Erythroblast (primary cell): ENCODE data around the gene SPTBN1.

Source experiments
- DNase-seq, 2 experiments: peaks; one replicate each; lab custom pipeline; 2025; lab: John Stamatoyannopoulos, UW
- GATA1 ChIP-seq: IDR thresholded peaks from 2 replicates; pipeline ENCODE4 v1.6.1; 2011; ENCODE audit warnings: low read depth, mild to moderate bottlenecking, control low read depth, low read length, moderate library complexity
- POLR2A ChIP-seq: IDR thresholded peaks from 2 replicates; pipeline ENCODE4 v1.6.1; 2011; ENCODE audit warnings: mild to moderate bottlenecking, low read length

SPTBN1 gene

DNA sequence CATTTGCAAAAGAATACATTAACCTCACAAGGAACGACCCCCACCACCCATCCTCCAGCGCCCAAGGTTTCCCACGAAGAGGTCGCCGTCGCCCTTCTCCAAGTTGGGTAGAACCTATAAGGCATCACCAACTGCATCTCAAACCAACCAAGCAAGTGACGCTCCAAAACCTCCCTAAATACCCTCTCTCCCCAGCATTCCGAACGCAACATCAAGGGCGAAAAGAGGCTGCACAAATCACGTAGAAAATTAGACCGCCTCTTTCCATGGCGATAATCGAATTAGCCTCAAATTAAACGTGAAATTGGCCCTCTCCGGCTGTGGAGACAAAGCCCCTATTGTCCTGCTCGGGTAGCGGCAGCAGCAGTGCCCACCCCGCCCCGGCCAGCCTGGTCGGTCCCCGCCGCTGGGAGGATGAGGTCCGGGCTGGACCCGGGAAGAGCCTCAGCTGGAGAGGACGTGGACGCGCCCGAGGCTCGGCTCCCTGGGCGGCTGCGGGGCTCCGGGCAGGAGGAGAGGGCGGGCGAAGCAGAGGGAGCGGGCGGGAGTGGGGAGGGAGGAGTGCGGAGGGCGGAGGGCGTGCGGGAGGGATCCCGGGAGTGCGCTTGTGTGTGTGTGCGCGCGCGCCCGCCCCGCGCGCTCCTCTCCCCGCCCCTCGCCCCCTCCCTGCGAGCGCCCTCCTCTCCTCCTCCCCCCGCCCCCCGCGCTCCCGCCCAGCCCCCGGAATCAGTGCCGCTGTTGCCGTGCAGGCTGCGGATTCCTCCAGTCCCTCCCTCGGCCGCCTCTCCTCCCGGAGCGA is at the start of gene SPTBN1:
TSS of gene SPTBN1 (plus strand) at position 765 of the 799 bp plus-strand sequence. CDS start 70,092 bp downstream, outside the sequence.
- DNase-seq, result peak; percentile 10 to 22
- no peak for TF ChIP-seq POLR2A
- TF ChIP-seq GATA1, result no peak

DNA sequence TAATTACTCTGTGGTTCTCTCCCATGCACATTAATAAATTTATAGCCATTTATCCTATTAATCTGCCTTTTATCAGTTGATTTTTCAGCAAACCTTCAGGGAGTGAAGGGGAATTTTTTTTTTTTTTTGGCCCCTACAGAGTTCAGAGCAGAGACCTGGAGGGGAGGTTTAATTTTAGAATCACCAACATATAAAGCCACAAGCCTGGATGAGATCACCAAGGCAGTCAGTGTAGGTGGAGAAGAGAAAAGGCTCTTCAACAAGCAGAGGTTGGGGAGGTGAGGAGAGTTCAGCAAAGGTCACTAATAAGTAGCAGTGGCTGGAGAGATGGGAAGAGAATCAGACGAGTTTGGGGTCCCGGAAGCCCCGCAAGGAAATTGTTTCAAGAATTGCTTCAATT is 48.4 kb upstream of the SPTBN1 start:
- TF ChIP-seq POLR2A, result no peak
- no peak for TF ChIP-seq GATA1
- no peak for DNase-seq

- no peak for TF ChIP-seq POLR2A
- TF ChIP-seq GATA1, result no peak
These were observed 47.8 kb upstream of the SPTBN1 start for GRCh38 chr2:54408288-54408687.

GRCh38 chr2:54409752-54410151 is 46.4 kb upstream of the SPTBN1 start:
- DNase-seq, result no peak
- no peak for TF ChIP-seq POLR2A
- TF ChIP-seq GATA1, result no peak

More at GRCh38 chr2:54408288-54408687, 47.8 kb upstream of the SPTBN1 start:
- DNase-seq, result no peak

DNA sequence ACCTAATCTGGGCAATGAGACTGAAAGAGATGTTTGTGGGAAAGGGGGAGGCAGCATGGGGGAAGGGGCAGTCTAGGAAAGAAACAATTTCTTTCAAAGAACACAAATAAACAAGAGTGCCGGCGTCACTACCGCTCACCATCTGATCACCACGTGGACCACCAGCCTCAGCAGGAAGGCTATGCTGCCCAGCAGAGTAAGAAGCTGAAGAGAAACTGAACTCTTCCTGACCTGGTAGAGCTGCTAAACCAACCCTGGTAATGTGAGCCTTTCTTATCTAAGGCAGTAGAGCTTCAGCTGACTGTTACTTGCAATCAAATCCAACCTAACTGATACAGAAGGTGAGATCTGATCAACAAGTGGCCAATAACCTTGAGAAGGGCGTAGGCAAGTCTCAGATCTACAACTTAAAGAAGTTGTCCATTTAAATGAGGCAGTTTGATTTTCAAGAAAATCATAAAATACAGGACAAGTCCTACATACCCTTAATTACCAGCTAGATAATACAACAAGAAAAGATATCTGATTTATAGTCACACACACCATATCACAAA is 44.2 kb upstream of the SPTBN1 start:
- no peak for DNase-seq

DNA sequence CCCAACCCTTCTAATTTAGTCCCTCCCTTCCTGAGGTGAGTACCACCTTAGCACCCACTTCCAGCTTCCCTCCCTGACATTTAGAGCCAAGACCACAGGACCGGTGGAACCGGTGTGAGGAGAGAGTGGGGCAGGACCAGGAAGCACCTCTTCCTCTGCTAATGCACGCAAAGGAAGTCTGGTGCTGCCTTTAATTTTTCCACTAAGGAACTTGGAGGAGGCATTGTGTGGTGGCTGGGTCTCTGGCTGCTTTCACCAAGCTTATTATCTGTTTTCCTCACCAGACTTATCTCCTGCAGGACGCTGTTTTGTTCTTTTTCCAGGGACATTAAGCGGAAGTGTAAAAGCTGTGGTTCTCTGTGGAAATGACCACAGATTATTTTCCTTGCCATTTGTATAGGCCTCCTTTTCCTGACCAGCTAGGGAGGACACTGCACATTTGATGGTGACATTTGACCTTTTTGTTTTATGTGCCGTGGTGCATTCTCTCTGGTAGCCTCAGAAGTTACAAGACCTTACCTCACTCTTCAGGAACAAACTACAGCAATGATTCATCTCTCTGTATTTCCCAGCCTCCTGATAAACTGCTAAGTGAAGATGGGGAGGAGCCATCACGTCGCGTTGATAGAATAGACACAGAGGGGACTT is 39.8 kb upstream of the SPTBN1 start:
- TF ChIP-seq GATA1 (no peak), POLR2A (no peak)
- no peak for DNase-seq

More for the DNA sequence above, 44.2 kb upstream of the SPTBN1 start:
- no peak for TF ChIP-seq POLR2A
- TF ChIP-seq GATA1, result no peak

GRCh38 chr2:54416938-54417337 is 39.2 kb upstream of the SPTBN1 start:
- TF ChIP-seq GATA1, result no peak
- TF ChIP-seq POLR2A, result no peak
- no peak for DNase-seq

DNA sequence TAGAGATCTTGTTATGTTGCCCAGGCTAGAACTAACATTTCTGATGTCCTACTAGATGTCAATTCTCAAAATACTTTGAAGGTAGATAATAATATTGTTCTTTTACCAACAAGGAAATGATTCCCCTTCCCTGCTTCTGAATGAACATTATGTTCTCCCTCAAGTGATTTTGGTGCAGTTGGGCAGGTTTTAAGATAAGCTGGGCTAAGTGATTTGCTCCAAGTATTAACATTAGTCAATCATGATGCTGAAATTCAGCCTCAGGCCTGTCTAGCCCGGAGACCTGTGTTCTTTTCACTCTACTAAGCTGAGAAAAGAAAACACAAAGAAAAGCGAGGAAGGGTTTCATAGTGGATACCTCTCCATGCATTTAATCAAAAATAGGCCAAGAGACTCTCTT is 38.5 kb upstream of the SPTBN1 start:
- DNase-seq, result no peak
- TF ChIP-seq POLR2A, result no peak
- no peak for TF ChIP-seq GATA1

GRCh38 chr2:54419388-54419787 is 36.7 kb upstream of the SPTBN1 start:
- TF ChIP-seq GATA1 (no peak), POLR2A (no peak)
- DNase-seq, result no peak

- DNase-seq, result no peak
- TF ChIP-seq POLR2A, result no peak
- no peak for TF ChIP-seq GATA1
These were observed 36.1 kb upstream of the SPTBN1 start for GRCh38 chr2:54419855-54420523.

GRCh38 chr2:54420524-54421172 is 35.5 kb upstream of the SPTBN1 start:
- DNase-seq, result no peak
- TF ChIP-seq POLR2A (no peak), GATA1 (no peak)

DNA sequence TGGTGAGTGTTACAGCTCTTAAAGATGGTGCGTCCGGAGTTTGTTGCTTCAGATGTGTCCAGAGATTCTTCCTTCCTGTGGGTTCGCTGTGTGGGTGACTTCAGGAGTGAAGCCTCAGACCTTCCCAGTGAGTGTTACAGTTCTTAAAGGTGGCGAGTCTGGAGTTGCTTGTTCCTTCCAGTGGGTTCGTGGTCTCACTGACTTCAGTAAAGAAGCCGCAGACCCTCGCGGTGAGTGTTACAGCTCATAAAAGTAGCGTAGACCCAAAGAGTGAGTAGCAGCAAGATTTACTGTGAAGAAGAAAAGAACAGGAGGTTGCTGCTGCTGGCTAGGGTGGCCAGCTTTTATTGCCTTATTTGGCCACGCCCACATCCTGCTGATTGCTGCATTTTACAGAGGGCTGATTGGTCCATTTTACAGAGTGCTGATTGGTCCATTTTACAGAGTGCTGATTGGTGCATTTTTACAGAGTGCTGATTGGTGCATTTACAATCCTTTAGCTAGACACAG is 34.0 kb upstream of the SPTBN1 start:
- TF ChIP-seq GATA1 (no peak), POLR2A (no peak)
- DNase-seq, result peak; percentile 4 to 6

DNA sequence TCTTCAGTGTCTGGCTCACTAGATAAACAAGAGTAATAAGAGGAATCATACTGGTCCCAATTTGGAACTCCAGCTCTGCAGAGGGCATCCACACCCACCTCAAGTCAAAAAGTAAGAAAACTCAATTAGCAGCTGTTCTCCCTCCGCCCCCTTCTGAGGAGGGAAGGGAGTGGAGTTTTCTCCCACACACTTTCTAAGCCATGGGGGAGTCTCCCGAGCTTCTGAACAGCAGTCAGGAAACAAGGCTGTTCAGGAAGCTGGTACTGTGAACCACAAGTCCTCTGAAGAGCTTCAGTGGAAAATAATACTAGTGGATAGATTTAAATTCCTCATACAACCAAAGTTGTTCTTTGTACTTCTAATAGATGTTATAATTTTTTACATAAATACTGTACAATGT is 32.9 kb upstream of the SPTBN1 start:
- DNase-seq, result no peak
- TF ChIP-seq POLR2A (no peak), GATA1 (no peak)
